ENCODE results near the gene TAX1BP1. TPM values are rescaled to one million over a fixed set of nuclear protein-coding genes. Genes with fewer than 3 reads are reported as not detected.

The TAX1BP1 gene
- total RNA-seq, 6 experiments from 2014 or later = 39.2 to 63.8 (median 47.4) TPM

- TF ChIP-seq CTCF (IDR thresholded peaks at IDR 0.05) = peak; percentile 55 to 65 (median 58)
- no peak for TF ChIP-seq POLR2A (IDR thresholded peaks at IDR 0.05)
- no peaks in the 10 kb centered on the region for H3K27me3 ChIP-seq
- no peak overlapping the region for H3K4me3 ChIP-seq
- peaks cover 0 to 63% (median 19%) of the 10 kb centered on the region in 4 donors for H3K4me1 ChIP-seq
- H3K36me3 ChIP-seq = peaks cover 0 to 17% (median 5%) of the 10 kb centered on the region in 4 donors
- H3K9me3 ChIP-seq = no peaks in the 10 kb centered on the region
- H3K27ac ChIP-seq = peak overlapping the region in 1 of 3 donors; percentile 14
- no peak for DNase-seq
- intact Hi-C loops (cut with DNase I) = no loop called here
- WGBS (ENCODE audit: insufficient coverage, low coverage, low lambda C conversion rate, missing lambda C conversion rate) = 6% methylated on average over 2 of the region's 2 CpGs
- peak; percentile 44 to 63 (median 50) for ATAC-seq
These were observed 5.2 kb downstream of the TAX1BP1 start for GRCh38 chr7:27745064-27745583.

- ATAC-seq (no peak), DNase-seq (no peak)
- intact Hi-C loops (cut with DNase I) = no loop called here
- Histone ChIP-seq H3K27ac (no peak overlapping the region), H3K27me3 (no peaks in the 10 kb centered on the region), H3K36me3 (peaks cover 0 to 30% (median 9%) of the 10 kb centered on the region in 4 donors), H3K4me1 (peaks cover 0 to 59% (median 19%) of the 10 kb centered on the region in 4 donors), H3K9me3 (no peaks in the 10 kb centered on the region), H3K4me3 (no peak overlapping the region)
- TF ChIP-seq CTCF (IDR thresholded peaks at IDR 0.05) (no peak), POLR2A (IDR thresholded peaks at IDR 0.05) (no peak)
These were observed 6.5 kb downstream of the TAX1BP1 start for GRCh38 chr7:27746486-27746885.

GRCh38 chr7:27746978-27747377 is 7.0 kb downstream of the TAX1BP1 start:
- no peak for DNase-seq
- peaks cover 0 to 33% (median 9%) of the 10 kb centered on the region in 4 donors for H3K36me3 ChIP-seq
- H3K27ac ChIP-seq = no peak overlapping the region
- intact Hi-C loops (cut with DNase I) = no loop called here
- no peak overlapping the region for H3K4me3 ChIP-seq
- TF ChIP-seq CTCF (IDR thresholded peaks at IDR 0.05) (no peak), POLR2A (IDR thresholded peaks at IDR 0.05) (no peak)
- WGBS (ENCODE audit: insufficient coverage, low coverage, low lambda C conversion rate, missing lambda C conversion rate) = 67% methylated on average over 1 of the region's 1 CpG
- H3K9me3 ChIP-seq = no peaks in the 10 kb centered on the region
- ATAC-seq = peak in 2 of 4 donors; percentile 17 to 23
- peaks cover 0 to 56% (median 19%) of the 10 kb centered on the region in 4 donors for H3K4me1 ChIP-seq
- no peaks in the 10 kb centered on the region for H3K27me3 ChIP-seq

GRCh38 chr7:27747589-27748368 is 7.8 kb downstream of the TAX1BP1 start:
- H3K4me1 ChIP-seq = peaks cover 0 to 48% (median 19%) of the 10 kb centered on the region in 4 donors
- peaks cover 0 to 33% (median 9%) of the 10 kb centered on the region in 4 donors for H3K36me3 ChIP-seq
- 50% methylated on average over 4 of the region's 4 CpGs for WGBS (ENCODE audit: insufficient coverage, low coverage, low lambda C conversion rate, missing lambda C conversion rate)
- H3K9me3 ChIP-seq = no peaks in the 10 kb centered on the region
- DNase-seq = no peak
- intact Hi-C loops (cut with DNase I) = no loop called here
- no peak overlapping the region for H3K4me3 ChIP-seq
- TF ChIP-seq CTCF (IDR thresholded peaks at IDR 0.05) (no peak), POLR2A (IDR thresholded peaks at IDR 0.05) (no peak)
- peak; percentile 24 to 34 (median 34) for ATAC-seq
- no peaks in the 10 kb centered on the region for H3K27me3 ChIP-seq
- H3K27ac ChIP-seq = no peak overlapping the region
